ENCODE data around the gene GCAT. TPM values are rescaled to one million over a fixed set of nuclear protein-coding genes. Genes with fewer than 3 reads are reported as not detected.

GCAT gene
- total RNA-seq, 1 donor from 2014 or later = 7.6 TPM

GRCh38 chr22:37781434-37782059 is 26.2 kb upstream of the GCAT start:
- DNase-seq (ENCODE audit: extremely low spot score in 2 of 2) = no peak
- Histone ChIP-seq H3K4me1 (peaks cover 41% of the 10 kb centered on the region), H3K27ac (no peak overlapping the region), H3K27me3 (no peaks in the 10 kb centered on the region), H3K4me3 (no peak overlapping the region), H3K9me3 (no peaks in the 10 kb centered on the region), H3K36me3 (no peaks in the 10 kb centered on the region)
- intact Hi-C loops (cut with DNase I) = no loop called here
- TF ChIP-seq CTCF (IDR thresholded peaks at IDR 0.05) (peak in 1 of 3 experiments; percentile 20), POLR2AphosphoS5 (IDR thresholded peaks at IDR 0.05; ENCODE audit: insufficient read depth in 1 of 2, low read depth in 1 of 2) (no peak)

DNA sequence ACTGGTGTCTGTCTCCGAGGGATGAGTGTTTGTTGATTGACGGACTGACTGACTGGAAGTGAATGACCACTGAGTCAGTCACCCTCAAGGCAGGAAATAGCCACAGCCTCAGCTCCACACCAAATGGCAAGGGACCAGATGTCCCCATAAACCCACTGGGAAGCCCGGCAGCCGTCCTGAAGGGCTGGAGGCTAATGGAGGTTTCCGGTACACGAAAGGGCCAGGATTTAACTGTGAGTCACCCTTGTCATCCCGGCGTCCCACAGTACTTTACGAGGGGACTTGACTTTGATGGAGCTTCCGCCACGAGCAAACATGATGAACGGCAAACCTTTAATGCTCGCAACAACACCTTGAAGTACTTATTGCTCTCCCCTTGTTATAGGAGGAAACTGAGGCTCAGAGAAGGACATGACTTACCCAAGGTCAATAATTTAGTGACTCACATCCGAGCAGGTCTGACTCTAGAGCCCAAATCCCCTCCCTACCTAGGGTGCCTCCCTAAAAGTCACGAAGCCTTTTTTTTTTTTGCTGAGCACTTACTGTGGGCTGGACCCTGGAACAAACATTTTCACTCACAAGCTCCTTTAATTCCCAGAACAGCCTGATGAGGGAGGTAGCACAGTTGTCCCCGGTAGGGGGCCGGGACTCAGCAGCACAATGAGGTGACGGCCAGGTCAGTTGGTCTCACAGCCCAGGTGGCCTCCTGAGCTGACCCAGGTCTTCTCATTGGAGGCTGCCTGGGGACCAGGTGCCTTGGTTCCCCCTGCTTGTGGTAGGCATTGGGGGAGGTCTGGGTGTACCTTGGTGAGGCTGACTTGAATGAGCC is 25.2 kb upstream of the GCAT start:
- Histone ChIP-seq H3K36me3 (no peaks in the 10 kb centered on the region), H3K4me1 (peaks cover 36% of the 10 kb centered on the region), H3K27ac (no peak overlapping the region), H3K4me3 (no peak overlapping the region), H3K9me3 (no peaks in the 10 kb centered on the region), H3K27me3 (no peaks in the 10 kb centered on the region)
- intact Hi-C loops (cut with DNase I) = no loop called here
- no peak for TF ChIP-seq CTCF (IDR thresholded peaks at IDR 0.05)
- TF ChIP-seq POLR2AphosphoS5 (IDR thresholded peaks at IDR 0.05; ENCODE audit: insufficient read depth in 1 of 2, low read depth in 1 of 2) = peak in 1 of 2 donors; percentile 17
- no peak for DNase-seq (ENCODE audit: extremely low spot score in 2 of 2)

GRCh38 chr22:37784829-37785495 is 22.8 kb upstream of the GCAT start:
- Histone ChIP-seq H3K27me3 (no peaks in the 10 kb centered on the region), H3K9me3 (no peaks in the 10 kb centered on the region), H3K27ac (no peak overlapping the region), H3K4me3 (no peak overlapping the region), H3K36me3 (no peaks in the 10 kb centered on the region), H3K4me1 (peaks cover 32% of the 10 kb centered on the region)
- no peak for DNase-seq (ENCODE audit: extremely low spot score in 2 of 2)
- TF ChIP-seq CTCF (IDR thresholded peaks at IDR 0.05) = no peak
- TF ChIP-seq POLR2AphosphoS5 (IDR thresholded peaks at IDR 0.05; ENCODE audit: insufficient read depth in 1 of 2, low read depth in 1 of 2) = peak; percentile 58 to 78
- intact Hi-C loops (cut with DNase I) = no loop called here

DNA sequence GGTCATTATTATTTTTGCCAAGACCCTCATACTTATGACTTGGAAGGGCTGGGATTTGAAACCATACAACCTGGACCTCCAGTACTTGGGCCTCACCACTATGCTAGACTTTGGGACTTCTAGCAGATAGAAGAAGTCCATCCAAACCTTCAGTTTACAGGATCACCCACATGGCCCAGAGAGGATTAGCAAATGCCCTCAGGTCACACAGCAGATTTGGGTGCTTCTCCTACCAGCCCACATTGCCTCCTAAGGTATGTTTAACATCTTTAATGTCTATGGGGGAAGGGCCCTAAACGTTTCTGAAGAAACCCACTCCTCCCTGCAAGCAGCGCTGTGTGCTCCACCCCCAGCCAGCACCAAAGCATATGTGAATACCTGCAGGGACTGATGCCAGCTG is 17.5 kb upstream of the GCAT start:
- Histone ChIP-seq H3K4me3 (no peak overlapping the region), H3K4me1 (peaks cover 3% of the 10 kb centered on the region), H3K9me3 (no peaks in the 10 kb centered on the region), H3K27me3 (no peaks in the 10 kb centered on the region), H3K27ac (no peak overlapping the region), H3K36me3 (no peaks in the 10 kb centered on the region)
- intact Hi-C loops (cut with DNase I) = loop anchor here (10.0 kb wide), 1 partner anchor 145 kb away; no protein-coding TSS in a partner anchor
- DNase-seq (ENCODE audit: extremely low spot score in 2 of 2) = no peak
- TF ChIP-seq CTCF (IDR thresholded peaks at IDR 0.05) = no peak

Data from vagina (tissue), 2 donors.